ENCODE results near the gene DHX9.

DNA sequence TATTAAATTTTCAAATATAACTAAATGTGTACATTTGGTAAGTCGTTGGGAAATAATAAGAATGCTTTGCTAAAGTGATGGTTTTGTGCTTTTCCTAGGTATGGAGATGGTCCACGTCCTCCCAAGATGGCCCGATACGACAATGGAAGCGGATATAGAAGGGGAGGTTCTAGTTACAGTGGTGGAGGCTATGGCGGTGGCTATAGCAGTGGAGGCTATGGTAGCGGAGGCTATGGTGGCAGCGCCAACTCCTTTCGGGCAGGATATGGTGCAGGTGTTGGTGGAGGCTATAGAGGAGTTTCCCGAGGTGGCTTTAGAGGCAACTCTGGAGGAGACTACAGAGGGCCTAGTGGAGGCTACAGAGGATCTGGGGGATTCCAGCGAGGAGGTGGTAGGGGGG is 47.8 kb downstream of the DHX9 start:
- no peak for TF ChIP-seq EZH2 (IDR thresholded peaks at IDR 0.05; ENCODE audit: borderline replicate concordance, low read depth, low read length, poor library complexity, severe bottlenecking)
- TF ChIP-seq, protein P1, sequence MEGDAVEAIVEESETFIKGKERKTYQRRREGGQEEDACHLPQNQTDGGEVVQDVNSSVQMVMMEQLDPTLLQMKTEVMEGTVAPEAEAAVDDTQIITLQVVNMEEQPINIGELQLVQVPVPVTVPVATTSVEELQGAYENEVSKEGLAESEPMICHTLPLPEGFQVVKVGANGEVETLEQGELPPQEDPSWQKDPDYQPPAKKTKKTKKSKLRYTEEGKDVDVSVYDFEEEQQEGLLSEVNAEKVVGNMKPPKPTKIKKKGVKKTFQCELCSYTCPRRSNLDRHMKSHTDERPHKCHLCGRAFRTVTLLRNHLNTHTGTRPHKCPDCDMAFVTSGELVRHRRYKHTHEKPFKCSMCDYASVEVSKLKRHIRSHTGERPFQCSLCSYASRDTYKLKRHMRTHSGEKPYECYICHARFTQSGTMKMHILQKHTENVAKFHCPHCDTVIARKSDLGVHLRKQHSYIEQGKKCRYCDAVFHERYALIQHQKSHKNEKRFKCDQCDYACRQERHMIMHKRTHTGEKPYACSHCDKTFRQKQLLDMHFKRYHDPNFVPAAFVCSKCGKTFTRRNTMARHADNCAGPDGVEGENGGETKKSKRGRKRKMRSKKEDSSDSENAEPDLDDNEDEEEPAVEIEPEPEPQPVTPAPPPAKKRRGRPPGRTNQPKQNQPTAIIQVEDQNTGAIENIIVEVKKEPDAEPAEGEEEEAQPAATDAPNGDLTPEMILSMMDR (conservative IDR thresholded peaks at IDR 0.05; ENCODE audit: low read depth, low read length) = no peak
